Middle frontal gyrus (tissue), 1 donor: Measurements from ENCODE around the gene MYO15A.

ENCODE experiments used
- DNase-seq: peaks from one replicate; pipeline ENCODE4 v3.0.0-alpha.2; 2015; ENCODE audit warnings: low spot score; ENCODE audit errors: extremely low spot score

Gene MYO15A

DNA sequence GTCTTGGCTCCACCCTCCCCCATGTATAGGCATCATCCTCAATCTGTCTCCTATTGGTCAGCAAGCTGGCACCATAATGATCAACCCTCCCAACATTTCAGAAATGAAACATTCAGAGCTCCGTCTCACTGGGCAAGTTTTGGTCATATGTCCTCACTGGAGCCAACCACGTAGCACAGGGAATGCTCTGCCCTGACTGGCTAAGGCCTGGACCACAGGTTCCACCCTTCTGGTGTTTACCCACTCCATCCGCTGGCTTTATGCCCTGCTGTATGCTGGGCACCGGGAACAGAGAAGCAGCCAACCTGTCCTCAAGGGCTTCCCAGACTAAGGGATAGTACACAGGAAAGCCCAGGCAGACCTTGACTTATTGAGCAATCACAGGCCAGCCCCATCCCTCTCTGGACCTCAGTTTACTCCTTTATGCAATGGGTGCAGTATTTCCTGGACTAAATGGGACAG is 20.5 kb downstream of the MYO15A start:
- peak; percentile 47 for DNase-seq

DNA sequence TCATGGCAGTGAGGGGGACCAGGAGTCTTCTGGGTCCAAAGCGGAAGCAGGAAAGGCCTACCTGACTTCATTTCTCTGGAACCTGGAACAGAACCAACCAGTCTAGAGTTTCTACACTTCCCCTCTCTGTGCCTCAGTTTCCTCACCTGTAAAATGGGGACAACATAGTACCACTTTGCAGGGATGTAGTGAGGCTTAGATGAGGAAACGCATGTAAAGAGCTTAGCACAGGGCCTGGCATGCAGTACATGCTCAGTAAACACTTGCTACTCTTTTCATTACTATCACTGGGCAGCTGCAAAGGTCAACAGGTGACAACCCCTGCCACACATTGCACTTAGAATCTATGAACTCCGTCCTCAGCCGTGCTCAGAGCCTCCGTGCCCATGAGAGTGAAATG is 24.2 kb downstream of the MYO15A start:
- DNase-seq: no peak

DNA sequence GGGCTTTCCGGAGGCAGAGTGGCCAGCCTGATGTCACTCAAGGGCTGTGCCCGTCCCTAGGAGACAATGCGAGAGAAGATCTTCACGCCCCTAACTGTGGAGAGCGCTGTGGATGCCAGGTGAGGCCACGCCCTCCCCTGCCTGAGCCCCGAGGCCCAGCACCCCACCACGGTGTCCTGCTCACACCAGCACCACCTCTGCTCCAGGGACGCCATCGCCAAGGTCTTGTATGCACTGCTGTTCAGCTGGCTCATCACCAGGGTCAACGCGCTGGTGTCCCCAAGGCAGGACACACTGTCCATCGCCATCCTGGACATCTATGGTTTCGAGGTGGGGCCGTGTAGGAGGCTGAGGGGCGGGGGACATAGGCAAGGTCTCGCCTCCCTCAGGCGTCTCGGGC is 27.8 kb downstream of the MYO15A start:
- no peak for DNase-seq

DNA sequence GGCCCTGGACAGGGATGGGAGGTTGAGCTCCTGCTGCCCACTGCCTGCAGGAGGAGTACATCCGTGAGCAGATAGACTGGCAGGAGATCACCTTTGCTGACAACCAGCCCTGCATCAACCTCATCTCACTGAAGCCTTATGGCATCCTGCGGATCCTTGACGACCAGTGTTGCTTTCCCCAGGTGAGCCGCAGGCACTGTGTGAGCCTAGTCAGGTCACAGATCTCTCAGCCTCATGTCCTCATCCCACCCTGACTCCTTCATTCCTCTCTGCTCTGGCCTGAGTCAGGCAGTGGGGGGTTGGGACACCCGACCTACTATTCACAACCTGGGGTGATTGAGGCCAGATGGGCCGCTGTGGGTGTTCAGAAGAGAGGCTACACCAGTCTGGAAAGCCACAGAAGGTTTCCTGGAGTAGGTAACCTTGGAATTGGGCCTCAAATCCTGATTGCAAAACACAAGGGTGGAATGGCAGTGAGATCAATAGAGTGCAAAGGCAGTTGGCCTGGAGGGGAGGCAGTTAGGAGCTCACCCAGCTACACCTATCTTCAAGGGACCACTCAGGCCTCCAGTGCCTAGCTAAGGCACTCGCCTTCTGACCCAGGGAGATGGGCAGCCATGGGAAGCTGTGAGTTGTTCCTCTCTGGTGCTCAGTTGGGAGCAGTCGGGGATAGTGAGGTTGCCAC is 29.7 kb downstream of the MYO15A start:
- no peak for DNase-seq

DNA sequence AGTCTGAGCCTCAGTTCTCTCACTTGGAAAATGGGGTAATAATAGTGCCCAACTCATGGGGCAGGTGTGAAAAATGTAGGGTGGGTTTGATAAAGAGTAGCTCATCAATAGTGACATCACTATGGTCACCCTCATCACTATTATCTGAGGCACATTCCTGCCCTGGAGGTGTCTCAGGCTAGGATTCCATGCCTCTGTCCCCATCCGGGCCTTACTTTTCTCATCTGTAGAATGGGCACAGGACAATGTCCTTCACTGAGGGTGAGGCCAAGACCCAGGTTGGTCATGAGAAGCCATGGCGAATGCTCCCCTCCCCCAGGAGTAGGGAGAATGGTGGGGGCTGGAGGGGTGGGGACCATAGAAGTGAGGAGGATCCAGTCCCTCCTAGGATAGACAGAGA is 30.5 kb downstream of the MYO15A start:
- DNase-seq: no peak

DNA sequence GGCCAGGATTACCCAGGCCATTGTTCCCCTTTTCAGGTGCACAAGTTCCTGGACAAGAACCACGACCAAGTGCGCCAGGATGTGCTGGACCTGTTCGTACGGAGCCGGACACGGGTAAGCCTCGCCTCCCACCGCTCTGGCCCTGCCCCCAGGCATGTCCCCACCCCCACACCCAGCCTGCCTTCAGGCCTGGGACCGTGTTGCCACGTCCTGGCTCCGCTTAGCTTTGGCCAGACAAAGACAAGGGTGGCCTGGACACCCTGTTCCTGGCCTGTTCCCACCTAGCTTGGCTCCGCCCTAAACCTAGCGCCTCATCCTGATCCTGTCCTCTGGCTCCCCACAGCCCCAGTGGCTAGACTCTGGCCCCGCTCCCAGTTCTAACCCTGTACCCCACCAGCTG is 30.9 kb downstream of the MYO15A start:
- no peak for DNase-seq

DNA sequence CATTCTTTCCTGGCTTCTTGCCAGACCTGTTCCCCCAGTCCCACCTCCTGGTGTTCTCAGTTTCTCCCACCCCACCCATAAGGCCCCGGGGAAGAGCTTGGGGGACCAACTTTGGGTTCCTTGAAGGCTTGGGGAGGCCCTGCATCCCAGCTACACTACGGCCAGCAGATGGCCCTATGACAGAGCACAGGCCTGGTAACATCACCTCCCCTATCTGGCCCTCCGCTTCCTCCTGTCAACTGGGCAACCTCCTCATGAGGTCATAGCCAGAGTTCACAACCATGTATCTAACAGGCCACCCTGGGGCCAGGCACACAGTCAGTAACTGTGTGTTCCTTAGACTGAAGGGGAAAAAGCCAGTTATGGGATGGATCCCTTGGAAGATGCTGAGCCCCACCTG is 31.4 kb downstream of the MYO15A start:
- no peak for DNase-seq

DNA sequence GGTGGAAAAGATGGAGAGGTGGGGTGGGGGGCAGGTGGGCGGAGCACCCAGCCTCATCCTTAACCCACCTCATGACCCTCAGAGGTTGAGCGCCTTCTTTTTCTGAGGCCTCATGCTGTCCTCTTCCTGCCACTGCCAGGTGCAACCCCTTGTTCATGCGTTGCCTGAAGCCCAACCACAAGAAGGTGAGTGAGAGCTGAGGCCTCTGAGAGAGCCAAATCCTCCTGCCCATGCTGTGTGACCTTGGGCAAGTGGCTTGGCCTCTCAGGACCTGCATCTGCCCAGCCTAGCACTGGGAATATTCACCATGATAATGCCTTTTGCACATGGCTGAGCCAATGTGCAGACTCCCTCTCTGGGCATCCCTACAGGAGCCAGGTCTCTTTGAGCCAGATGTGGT is 32.1 kb downstream of the MYO15A start:
- DNase-seq: no peak

DNA sequence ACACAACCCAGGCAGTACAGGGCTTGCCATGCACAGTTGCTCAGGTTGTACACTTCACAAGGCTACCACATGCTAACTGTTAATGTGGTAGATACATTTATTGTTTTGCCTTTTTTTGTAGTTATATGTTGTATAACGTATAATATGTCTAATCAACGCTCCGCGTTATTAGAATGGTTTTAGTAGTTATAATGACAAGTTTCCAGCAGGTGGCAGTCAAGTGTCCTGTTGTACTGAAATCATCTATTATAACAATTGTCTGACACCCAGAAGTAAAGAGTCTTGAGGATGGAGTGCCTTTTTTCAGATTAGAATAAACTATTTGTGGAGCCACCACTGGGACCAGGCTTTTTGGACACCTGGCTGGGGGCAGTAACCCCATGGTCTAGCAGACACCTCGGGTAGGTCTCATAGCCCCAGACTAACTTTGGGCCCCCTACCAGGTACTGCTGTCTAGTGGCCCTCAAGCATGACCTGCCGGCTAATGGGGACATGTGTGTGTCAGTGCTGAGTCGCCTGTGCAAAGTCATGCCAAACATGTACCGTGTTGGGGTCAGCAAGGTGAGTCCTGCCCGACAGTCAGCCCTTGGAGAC is 32.8 kb downstream of the MYO15A start:
- DNase-seq: peak; percentile 45

DNA sequence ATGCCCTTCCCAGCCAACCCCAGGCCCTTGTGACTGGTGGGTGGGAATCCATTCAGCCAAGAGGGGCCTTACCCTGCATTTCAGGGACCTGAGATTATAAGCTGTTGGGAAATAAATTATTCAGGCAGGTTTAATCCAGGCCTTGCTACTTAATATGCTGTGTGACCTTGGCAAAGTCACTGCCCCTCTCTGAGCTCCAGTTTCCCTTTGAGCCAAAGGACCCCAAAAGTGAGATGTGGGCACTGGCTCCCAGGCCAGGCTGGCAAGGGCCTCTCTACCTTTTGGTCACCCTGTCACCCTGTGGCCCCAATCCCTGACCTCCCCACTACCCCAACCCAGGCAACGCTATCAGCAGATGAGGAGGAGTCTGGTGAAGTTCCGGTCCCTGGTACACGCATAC is 33.9 kb downstream of the MYO15A start:
- no peak for DNase-seq

DNA sequence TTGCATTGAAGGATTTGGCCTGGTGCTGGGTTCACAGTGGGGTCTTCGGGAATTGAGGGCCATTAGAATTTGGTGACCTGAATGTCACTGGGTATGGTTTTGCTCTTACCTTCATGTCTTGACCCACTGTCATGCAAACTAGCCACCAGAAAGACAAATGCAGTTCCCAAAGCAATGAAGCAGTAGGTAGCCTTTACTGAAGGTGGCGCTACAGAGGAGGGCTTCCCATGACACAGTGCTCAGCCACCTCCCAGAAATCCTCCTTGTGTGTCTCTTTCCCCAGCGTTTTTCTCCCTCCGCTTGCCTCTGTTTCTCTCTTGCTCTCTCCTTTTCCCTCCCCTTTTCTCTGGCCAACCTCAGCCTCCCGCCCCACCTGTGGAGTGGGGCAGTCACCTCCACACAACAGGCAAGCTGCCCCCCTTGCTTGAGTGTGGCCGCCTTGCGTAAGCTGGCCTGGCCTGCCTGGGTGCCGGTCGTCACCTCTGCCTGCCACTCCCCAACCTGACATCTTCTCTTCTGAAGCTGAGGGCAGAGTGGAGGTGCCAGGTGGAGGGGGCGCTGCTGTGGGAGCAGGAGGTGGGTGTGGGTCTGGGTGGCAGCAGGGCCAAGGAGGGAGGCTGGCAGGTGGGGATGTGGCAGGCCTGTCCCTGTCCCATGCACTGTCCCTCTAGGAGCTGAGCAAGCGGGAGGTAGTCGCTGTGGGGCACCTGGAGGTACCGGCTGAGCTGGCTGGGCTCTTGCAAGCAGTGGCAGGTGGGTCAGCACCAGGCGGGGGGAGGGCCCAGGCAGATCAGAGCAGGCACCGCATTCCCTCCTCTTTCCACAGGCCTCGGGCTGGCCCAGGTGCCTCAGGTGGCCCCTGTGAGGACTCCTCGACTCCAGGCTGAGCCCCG is 34.7 kb downstream of the MYO15A start:
- DNase-seq: no peak

DNA sequence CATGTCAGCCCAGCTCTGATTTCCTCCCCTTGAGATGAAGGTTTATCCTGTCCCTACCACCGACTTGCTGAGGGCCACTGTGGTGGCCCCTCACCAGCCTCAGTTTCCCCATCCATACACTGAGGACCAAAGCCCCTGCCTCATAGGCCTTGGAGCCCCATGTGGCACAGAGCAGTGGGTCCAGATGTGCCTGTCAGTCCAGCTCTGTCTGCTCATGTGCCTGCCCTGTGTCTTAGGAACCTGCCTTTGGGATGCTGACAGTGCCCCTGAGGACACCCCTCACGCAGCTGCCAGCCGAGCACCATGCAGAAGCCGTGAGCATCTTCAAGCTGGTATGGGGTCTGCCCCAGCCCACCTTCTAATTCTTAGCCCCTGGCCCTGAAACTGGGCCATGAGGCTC is 35.7 kb downstream of the MYO15A start:
- no peak for DNase-seq

DNA sequence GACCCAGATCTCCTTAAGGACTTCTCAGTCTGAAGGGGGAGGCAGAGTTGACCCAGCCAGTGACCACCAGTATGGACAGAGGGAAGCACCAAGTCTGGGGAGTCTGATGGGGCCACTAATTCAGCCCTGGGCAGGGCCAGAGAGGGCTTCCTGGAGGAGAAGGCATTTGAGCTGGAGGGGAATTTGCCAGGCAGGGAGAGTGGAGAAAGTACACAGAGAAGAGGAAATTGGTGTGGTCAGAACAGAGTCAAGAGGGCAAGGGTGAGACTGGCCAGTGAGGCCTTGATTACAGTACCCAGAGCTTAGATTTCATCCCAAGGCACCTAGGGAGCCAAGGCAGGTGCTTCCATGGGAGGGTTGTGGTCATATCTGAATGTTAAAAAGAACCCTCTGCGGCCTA is 36.3 kb downstream of the MYO15A start:
- DNase-seq: no peak

DNA sequence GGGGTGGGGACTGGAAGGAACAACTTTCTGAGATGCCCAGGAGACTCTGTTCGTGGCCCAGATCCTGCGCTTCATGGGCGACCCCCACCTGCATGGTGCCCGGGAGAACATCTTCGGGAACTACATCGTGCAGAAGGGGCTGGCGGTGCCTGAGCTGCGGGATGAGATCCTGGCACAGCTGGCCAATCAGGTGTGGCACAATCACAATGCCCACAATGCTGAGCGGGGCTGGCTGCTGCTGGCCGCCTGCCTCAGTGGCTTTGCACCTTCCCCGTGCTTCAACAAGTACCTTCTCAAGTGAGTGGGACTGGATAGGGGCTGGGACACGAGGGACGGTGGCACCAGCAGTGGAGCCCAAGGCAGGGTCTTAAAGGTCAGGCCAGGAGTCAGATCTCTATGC is 37.3 kb downstream of the MYO15A start:
- no peak for DNase-seq

DNA sequence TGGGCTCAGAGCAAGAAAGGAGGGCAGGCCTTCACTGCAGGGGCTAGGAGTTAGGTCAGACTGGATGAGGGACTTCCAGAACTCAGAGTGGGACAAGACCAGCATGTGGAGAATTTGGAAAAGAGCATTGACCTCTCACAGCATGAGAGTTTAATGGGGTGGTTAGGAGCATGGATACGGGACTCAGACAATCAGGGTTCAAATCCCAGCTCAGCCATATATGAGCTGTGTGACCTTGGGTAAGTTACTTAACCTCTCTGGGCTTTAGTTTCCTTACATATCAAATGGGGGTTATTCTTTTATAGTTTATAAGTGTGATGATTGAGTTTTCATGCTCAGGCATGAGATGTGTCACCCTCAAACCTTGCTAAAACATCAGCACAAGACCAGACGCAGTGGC is 37.7 kb downstream of the MYO15A start:
- DNase-seq: no peak

DNA sequence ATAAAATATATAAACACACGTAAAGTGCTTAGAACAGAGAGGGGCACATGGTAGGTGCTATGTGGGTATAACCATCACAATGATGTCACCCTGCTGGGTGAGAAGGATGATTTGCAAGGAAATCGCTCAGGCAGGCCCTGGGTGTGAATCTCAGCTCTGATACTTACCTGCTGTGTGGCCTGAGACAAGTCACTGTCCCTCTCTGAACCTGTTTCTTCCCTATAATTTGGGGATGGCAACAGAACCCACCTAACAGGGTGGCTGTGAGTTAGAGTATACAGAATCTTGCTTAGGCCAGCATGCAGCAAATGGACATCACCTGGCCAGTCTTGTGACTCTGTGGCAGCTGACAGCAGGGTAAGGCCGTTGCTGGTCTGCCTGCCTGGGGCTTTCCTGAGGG is 38.4 kb downstream of the MYO15A start:
- no peak for DNase-seq

DNA sequence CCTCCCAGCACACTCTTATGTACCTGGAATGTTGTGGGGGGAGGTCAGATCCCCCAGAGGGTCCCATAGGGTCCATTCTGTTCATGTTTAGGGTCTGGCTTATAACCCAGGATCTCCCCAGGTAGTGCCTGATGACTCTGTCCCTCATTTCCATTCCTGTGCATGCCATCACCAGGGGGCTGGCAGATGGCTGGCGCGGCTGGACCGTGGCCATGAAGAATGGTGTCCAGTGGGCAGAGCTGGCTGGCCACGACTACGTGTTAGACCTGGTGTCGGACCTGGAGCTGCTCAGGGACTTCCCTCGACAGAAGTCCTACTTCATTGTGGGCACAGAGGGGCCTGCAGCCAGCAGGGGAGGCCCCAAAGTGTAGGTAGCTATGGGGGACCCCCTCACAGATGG is 40.0 kb downstream of the MYO15A start:
- DNase-seq: no peak

DNA sequence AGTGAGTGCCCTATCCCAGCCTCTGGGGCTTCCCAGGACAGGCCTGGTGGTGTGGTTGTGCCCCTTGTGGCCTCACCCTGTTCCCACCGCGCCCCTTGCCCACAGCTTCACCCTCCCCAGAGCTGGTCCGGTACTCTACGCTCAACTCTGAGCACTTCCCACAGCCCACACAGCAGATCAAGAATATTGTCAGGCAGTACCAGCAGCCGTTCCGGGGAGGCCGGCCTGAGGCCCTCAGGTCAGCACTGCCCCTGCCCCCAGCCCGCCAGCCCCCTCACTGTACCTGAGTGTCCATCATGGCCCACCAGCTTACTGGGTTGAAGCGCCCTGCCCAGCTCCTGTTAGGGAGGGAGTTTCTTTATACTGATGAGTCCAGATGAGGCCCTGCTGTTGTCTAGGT is 42.7 kb downstream of the MYO15A start:
- DNase-seq: no peak

DNA sequence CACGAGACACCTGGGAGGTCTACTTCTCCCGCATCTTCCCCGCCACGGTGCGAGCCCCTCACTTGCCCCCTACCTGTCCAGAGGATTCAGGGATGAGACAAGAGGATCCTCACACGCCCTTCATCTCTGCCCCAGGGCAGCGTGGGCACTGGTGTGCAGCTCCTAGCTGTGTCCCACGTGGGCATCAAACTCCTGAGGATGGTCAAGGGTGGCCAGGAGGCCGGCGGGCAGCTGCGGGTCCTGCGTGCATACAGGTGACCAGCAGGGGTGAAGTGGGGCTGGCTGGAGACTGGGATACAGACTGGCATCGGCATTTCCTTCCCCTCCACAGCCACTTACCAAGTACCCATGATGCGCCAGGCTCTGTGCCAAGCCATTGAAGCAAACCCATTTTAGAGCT is 46.6 kb downstream of the MYO15A start:
- no peak for DNase-seq

DNA sequence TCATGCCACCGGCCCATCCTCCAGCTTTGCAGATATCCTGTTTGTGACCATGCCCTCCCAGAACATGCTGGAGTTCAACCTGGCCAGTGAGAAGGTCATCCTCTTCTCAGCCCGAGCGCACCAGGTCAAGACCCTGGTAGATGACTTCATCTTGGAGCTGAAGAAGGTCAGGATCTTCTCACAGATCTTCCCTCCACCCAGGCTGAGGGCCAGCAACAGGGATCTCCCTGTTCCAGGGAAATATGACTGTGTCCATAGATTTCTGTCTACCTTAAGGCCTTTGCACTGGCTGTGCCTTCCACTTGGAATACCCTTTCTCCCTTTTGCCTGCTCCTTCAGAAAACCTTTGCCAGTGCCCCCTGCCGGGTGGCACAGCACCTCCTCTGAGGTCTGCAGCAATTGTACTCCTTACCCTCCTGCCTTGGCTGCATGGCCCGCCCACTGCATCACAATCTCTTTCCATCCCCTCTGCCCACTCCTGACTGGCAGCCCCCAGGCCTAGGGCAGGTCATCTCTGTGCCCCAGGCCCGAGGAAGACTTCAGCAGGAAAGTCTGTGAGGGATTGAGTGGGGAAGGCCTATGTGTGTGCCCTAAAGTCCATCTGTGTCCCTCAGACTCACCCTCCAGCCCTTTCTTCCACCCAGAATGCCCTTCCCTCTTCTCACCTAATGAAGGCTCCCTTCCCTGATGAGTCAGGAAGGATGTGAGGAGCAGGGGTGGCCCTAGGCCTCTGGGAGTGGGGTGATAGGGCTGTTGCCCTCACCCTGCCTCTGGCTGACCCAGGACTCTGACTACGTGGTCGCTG is 47.8 kb downstream of the MYO15A start:
- DNase-seq: no peak

DNA sequence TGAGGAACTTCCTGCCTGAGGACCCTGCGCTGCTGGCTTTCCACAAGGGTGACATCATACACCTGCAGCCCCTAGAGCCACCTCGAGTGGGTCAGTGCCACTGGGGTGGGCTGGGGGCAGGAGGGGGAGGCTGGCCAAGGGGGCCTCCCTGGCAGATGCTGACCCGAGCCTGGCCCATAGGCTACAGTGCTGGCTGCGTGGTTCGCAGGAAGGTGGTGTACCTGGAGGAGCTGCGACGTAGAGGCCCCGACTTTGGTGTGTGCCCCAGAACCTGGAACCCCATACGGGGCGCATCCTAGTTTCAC is 48.4 kb downstream of the MYO15A start:
- DNase-seq: no peak
